ENCODE results near the gene SPDYE4.

GRCh38 chr17:8806926-8807550, 48.7 kb upstream of the SPDYE4 start:
- no peak for TF ChIP-seq POLR2A (IDR thresholded peaks at IDR 0.05)
- TF ChIP-seq, protein P1, sequence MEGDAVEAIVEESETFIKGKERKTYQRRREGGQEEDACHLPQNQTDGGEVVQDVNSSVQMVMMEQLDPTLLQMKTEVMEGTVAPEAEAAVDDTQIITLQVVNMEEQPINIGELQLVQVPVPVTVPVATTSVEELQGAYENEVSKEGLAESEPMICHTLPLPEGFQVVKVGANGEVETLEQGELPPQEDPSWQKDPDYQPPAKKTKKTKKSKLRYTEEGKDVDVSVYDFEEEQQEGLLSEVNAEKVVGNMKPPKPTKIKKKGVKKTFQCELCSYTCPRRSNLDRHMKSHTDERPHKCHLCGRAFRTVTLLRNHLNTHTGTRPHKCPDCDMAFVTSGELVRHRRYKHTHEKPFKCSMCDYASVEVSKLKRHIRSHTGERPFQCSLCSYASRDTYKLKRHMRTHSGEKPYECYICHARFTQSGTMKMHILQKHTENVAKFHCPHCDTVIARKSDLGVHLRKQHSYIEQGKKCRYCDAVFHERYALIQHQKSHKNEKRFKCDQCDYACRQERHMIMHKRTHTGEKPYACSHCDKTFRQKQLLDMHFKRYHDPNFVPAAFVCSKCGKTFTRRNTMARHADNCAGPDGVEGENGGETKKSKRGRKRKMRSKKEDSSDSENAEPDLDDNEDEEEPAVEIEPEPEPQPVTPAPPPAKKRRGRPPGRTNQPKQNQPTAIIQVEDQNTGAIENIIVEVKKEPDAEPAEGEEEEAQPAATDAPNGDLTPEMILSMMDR (IDR thresholded peaks at IDR 0.05): no peak

All from prostate gland (tissue), 2 donors.